ENCODE measurements around the gene SRC.

The SRC gene

DNA sequence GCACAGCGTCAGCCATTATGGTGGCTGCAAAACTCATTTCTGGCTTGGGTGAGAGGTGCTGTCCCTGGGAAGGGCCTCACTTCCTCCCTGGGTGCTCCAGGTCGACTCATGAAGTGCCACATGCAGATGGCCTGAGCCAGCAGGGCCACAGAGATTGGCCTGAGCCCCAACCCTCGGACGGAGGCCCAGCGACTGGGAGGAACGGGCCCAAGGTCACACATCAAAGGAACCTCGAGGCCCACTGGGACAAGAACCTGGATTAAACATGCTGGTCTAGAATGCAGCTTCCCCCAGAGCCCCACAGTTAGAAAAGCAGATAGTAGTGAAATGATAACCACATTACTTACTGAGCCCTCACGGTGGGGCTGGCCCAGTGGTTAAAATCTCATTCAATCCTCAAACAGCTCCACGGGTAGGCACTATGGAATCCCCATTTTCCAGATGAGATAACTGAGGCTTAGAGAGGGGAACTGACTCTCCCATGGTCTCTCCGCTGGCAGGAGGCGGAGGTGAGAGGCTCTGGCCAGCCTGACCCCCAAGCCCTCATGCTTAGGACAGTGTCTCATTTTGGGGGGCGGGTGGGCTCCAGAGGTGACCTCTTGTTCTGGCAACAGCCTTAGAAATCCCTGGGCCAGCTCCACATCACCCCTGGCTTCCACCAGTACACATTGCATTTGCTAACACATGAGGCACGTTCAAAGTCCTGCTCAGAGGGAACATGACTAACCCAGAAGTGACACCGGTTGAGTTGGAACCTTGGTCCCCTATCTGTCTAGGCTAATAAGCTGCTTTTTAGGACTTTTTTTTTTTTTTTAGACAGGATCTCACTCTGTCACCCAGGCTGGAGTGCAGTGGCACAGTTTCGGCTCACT lies 53.0 kb downstream of the SRC start:
- DNase-seq (ENCODE audit: low read depth, low spot score): no peak
- Histone ChIP-seq H3K27ac (no peak overlapping the region), H3K36me3 (ENCODE audit: insufficient read depth, low read length) (no peaks in the 10 kb centered on the region), H3K4me3 (no peak overlapping the region), H3K9me3 (ENCODE audit: low read depth, low read length) (no peaks in the 10 kb centered on the region), H3K9ac (ENCODE audit: insufficient read length) (no peak overlapping the region)
- no peak for TF ChIP-seq FOXP2 (optimal IDR thresholded peaks at IDR 0.05; ENCODE audit: control extremely low read depth, extremely low read length, insufficient read depth)
- TF ChIP-seq POLR2AphosphoS5 (IDR thresholded peaks at IDR 0.05; ENCODE audit: borderline replicate concordance, low read depth, low read length): no peak
- TF ChIP-seq EZH2 (IDR thresholded peaks at IDR 0.05): no peak

DNA sequence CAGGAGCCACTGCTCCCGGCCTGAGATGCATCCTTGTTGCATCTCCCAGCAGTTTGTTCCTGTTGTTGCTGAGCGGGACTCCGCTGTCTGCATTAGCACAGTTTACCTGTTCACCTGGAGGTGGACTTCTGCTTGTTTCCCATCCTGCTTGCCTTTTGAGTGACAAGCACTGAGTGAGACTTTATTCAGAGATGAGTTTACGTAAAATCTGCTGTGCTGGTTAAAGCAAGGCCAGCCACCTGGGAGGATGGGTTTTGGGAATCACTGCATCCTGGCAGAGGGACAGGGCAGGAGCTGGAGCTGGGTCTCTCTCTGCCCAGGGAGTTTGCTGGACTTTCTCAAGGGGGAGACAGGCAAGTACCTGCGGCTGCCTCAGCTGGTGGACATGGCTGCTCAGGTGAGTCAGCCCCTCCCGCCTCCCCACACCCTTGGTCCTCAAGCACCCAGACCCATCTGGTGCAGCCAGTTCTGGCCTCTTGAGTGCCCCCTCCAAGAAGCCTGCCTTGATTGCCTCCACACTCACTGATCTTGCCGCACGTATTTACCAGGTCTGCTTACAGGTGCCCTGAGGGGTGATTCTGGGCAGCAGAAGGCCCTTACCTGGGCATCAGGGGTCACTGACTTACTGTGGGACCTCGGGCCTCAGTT lies 55.5 kb downstream of the SRC start:
- DNase-seq (ENCODE audit: low read depth, low spot score): no peak
- no peaks in the 10 kb centered on the region for H3K36me3 ChIP-seq (ENCODE audit: insufficient read depth, low read length)
- no peak overlapping the region for H3K9ac ChIP-seq (ENCODE audit: insufficient read length)
- no peak for TF ChIP-seq EZH2 (IDR thresholded peaks at IDR 0.05)
- no peak for TF ChIP-seq POLR2AphosphoS5 (IDR thresholded peaks at IDR 0.05; ENCODE audit: borderline replicate concordance, low read depth, low read length)
- no peak for TF ChIP-seq FOXP2 (optimal IDR thresholded peaks at IDR 0.05; ENCODE audit: control extremely low read depth, extremely low read length, insufficient read depth)
- H3K27ac ChIP-seq: no peak overlapping the region
- H3K9me3 ChIP-seq (ENCODE audit: low read depth, low read length): no peaks in the 10 kb centered on the region
- H3K4me3 ChIP-seq: no peak overlapping the region

DNA sequence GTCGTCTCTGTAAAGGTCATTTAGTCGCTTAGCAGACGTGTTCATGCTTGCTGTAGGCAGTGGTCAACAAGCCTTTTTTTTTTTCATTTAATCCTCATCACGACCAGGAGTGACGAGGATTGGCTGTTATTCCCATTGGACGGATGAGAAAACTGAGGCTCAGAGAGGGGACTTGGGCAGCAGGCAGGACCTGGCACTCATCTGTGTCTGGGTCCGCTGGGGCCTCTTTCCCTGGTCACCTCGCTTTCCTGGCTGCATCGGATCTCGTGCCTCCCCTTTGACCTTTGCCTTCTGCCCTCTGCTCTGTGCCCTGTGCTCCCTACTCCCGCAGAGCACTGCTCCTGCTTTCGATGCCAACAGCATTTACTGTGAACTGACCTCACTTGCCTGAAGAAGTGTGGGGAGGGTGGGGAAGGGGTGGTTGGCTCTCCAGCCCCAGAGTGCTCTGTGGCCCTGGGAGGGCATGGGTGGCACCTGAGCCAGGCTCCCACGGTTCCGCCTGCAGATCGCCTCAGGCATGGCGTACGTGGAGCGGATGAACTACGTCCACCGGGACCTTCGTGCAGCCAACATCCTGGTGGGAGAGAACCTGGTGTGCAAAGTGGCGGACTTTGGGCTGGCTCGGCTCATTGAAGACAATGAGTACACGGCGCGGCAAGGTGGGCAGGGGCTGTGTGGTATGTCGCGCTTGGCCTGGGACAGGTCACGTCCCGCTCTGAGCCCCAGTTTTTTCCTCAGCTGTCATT lies 56.2 kb downstream of the SRC start:
- no peak for DNase-seq (ENCODE audit: low read depth, low spot score)
- no peak overlapping the region for H3K9ac ChIP-seq (ENCODE audit: insufficient read length)
- H3K27ac ChIP-seq: no peak overlapping the region
- no peak for TF ChIP-seq FOXP2 (optimal IDR thresholded peaks at IDR 0.05; ENCODE audit: control extremely low read depth, extremely low read length, insufficient read depth)
- TF ChIP-seq EZH2 (IDR thresholded peaks at IDR 0.05): no peak
- no peak for TF ChIP-seq POLR2AphosphoS5 (IDR thresholded peaks at IDR 0.05; ENCODE audit: borderline replicate concordance, low read depth, low read length)
- H3K36me3 ChIP-seq (ENCODE audit: insufficient read depth, low read length): no peaks in the 10 kb centered on the region
- no peaks in the 10 kb centered on the region for H3K9me3 ChIP-seq (ENCODE audit: low read depth, low read length)
- H3K4me3 ChIP-seq: no peak overlapping the region

DNA sequence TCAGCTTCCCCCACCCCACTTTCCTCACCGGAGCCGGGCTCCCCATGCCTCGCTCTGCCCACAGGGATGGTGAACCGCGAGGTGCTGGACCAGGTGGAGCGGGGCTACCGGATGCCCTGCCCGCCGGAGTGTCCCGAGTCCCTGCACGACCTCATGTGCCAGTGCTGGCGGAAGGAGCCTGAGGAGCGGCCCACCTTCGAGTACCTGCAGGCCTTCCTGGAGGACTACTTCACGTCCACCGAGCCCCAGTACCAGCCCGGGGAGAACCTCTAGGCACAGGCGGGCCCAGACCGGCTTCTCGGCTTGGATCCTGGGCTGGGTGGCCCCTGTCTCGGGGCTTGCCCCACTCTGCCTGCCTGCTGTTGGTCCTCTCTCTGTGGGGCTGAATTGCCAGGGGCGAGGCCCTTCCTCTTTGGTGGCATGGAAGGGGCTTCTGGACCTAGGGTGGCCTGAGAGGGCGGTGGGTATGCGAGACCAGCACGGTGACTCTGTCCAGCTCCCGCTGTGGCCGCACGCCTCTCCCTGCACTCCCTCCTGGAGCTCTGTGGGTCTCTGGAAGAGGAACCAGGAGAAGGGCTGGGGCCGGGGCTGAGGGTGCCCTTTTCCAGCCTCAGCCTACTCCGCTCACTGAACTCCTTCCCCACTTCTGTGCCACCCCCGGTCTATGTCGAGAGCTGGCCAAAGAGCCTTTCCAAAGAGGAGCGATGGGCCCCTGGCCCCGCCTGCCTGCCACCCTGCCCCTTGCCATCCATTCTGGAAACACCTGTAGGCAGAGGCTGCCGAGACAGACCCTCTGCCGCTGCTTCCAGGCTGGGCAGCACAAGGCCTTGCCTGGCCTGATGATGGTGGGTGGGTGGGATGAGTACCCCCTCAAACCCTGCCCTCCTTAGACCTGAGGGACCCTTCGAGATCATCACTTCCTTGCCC lies 57.4 kb downstream of the SRC start:
- Histone ChIP-seq H3K9ac (ENCODE audit: insufficient read length) (no peak overlapping the region), H3K9me3 (ENCODE audit: low read depth, low read length) (no peaks in the 10 kb centered on the region), H3K4me3 (no peak overlapping the region), H3K36me3 (ENCODE audit: insufficient read depth, low read length) (no peaks in the 10 kb centered on the region), H3K27ac (no peak overlapping the region)
- TF ChIP-seq POLR2AphosphoS5 (IDR thresholded peaks at IDR 0.05; ENCODE audit: borderline replicate concordance, low read depth, low read length): no peak
- TF ChIP-seq FOXP2 (optimal IDR thresholded peaks at IDR 0.05; ENCODE audit: control extremely low read depth, extremely low read length, insufficient read depth): no peak
- no peak for DNase-seq (ENCODE audit: low read depth, low spot score)

DNA sequence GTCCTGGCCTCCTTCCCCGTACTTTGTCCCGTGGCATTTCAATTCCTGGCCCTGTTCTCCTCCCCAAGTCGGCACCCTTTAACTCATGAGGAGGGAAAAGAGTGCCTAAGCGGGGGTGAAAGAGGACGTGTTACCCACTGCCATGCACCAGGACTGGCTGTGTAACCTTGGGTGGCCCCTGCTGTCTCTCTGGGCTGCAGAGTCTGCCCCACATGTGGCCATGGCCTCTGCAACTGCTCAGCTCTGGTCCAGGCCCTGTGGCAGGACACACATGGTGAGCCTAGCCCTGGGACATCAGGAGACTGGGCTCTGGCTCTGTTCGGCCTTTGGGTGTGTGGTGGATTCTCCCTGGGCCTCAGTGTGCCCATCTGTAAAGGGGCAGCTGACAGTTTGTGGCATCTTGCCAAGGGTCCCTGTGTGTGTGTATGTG lies 58.5 kb downstream of the SRC start:
- no peak for DNase-seq (ENCODE audit: low read depth, low spot score)
- H3K9me3 ChIP-seq (ENCODE audit: low read depth, low read length): no peaks in the 10 kb centered on the region
- H3K4me3 ChIP-seq: no peak overlapping the region
- no peak overlapping the region for H3K27ac ChIP-seq
- TF ChIP-seq POLR2AphosphoS5 (IDR thresholded peaks at IDR 0.05; ENCODE audit: borderline replicate concordance, low read depth, low read length) (no peak), FOXP2 (optimal IDR thresholded peaks at IDR 0.05; ENCODE audit: control extremely low read depth, extremely low read length, insufficient read depth) (no peak), EZH2 (IDR thresholded peaks at IDR 0.05) (no peak)
- H3K9ac ChIP-seq (ENCODE audit: insufficient read length): no peak overlapping the region
- H3K36me3 ChIP-seq (ENCODE audit: insufficient read depth, low read length): no peaks in the 10 kb centered on the region

DNA sequence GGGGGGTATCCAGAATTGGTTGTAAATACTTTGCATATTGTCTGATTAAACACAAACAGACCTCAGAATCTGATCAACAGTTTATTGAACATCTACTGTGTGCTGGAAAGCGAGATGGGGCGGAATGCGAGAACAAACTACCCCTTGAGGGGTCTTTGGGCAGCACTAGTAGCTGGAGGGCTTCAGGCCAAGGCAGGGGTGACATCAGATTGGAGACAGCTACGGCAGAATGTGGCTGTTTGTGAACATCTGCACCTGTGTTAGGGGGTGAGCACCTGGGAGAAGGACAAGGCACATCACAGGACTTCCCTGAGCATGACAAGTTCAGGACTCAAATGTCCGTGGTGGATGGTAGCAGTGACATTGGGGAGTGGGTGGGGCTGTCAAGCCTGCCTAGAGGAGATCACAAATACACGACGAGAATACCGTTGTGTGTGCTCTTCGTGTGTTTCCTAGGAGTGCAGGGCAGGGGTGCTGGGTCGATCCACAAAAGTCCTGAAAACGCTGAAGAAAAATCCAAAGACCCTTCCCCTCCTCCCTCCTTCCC lies 59.5 kb downstream of the SRC start:
- H3K9ac ChIP-seq (ENCODE audit: insufficient read length): no peak overlapping the region
- no peak overlapping the region for H3K4me3 ChIP-seq
- TF ChIP-seq FOXP2 (optimal IDR thresholded peaks at IDR 0.05; ENCODE audit: control extremely low read depth, extremely low read length, insufficient read depth) (no peak), EZH2 (IDR thresholded peaks at IDR 0.05) (no peak), POLR2AphosphoS5 (IDR thresholded peaks at IDR 0.05; ENCODE audit: borderline replicate concordance, low read depth, low read length) (no peak)
- no peak overlapping the region for H3K27ac ChIP-seq
- H3K9me3 ChIP-seq (ENCODE audit: low read depth, low read length): no peaks in the 10 kb centered on the region
- no peaks in the 10 kb centered on the region for H3K36me3 ChIP-seq (ENCODE audit: insufficient read depth, low read length)
- DNase-seq (ENCODE audit: low read depth, low spot score): no peak
